Ishikawa (cell line): ENCODE results near the gene B3GALT5.

Experiments used
- RAD21 ChIP-seq: IDR thresholded peaks from 2 replicates; pipeline ENCODE4 v1.6.1; 2012; ENCODE audit warnings: low read depth
- YY1 ChIP-seq: IDR thresholded peaks from 2 replicates; pipeline ENCODE4 v1.6.1; 2012; ENCODE audit warnings: low read depth

DNA sequence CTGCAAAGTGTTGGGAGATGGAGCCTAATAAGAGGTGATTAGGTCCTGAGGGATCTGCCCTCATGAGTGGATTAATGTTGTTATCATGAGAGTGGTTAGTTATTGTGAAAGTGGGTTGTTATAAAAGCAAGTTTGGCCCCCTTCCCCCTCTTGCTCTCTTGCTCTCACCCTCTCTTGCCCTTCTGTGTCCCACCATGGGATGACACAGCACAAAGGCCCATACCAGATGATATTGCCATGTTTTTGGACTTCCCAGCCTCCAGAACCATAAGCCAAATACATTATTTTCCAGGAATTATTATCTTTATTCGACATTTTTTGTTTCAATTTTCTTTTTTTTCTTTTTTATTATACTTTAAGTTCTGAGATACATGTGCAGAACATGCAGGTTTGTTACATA is 90.8 kb downstream of the B3GALT5 start:
- no peak for TF ChIP-seq RAD21
- no peak for TF ChIP-seq YY1
